ENCODE measurements around the gene GPC5. TPM values are rescaled to one million over a fixed set of nuclear protein-coding genes. Genes with fewer than 3 reads are reported as not detected.
A peak's percentile ranks its signal among the peaks of the same experiment; 100 is the strongest.

The GPC5 gene
- total and polyA plus RNA-seq, 2 of the 8 experiments (the other 6 are each of a cell fraction or from before 2014, with no cell fraction given) = 0.20 to 0.39 TPM

DNA sequence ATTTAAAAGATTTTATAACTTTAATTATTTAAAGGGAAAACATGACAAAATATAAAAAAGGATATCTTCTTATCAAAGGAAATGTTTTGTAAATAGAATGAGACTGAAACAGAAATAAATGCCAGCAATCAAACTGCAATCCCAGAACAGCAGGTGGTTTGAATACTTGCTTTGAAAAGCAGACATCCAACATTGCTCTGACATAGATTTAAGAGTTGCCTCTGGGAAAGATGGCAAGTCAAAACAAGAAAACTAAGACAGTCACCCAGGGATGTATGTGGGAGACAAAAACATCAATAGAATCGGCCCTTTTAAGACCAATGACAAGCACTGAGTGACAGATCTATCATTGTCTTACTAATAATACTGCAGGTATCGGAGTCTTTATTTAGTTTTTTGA lies 1038.5 kb downstream of the GPC5 start:
- WGBS, 2 experiments (ENCODE audit: extremely low coverage in 1 of 2, insufficient coverage in 1 of 2, insufficient read length in 1 of 2, insufficient replicate concordance in 2 of 2, low coverage in 1 of 2, low lambda C conversion rate in 2 of 2, missing lambda C conversion rate in 1 of 2) = 91% methylated on average over 2 of the region's 2 CpGs; no CpG with 5 or more reads in 1 of the 2 experiments
- Histone ChIP-seq H4K5ac (ENCODE audit: insufficient read length, low read depth, low read length) (no peak overlapping the region), H3K23me2 (ENCODE audit: low read depth, low read length) (no peaks in the 10 kb centered on the region), H3K23ac (ENCODE audit: insufficient read length) (no peak overlapping the region), H3K4me3 (ENCODE audit: extremely low read depth in 1 of 4, insufficient read depth in 2 of 4, low read depth in 3 of 4, low read length in 4 of 4) (no peak overlapping the region), H2AFZ (ENCODE audit: low read length) (no peak overlapping the region), H3K79me2 (ENCODE audit: control insufficient read depth in 1 of 2, insufficient read depth in 2 of 2, low read length in 2 of 2) (no peaks in the 10 kb centered on the region), H3K56ac (replicated peaks; ENCODE audit: insufficient read length, low read depth, low read length) (no peak overlapping the region), H3K18ac (ENCODE audit: extremely low read depth, low read length) (no peak overlapping the region), H2BK15ac (ENCODE audit: low read length) (no peak overlapping the region), H3K27ac (ENCODE audit: low read depth, low read length) (no peak overlapping the region), H3K4ac (replicated peaks; ENCODE audit: insufficient read length, low read depth, low read length) (no peak overlapping the region), H2BK20ac (ENCODE audit: low read length) (no peak overlapping the region), H3K36me3 (ENCODE audit: control insufficient read depth in 2 of 4, insufficient read depth in 4 of 4, low read length in 3 of 4) (no peaks in the 10 kb centered on the region), H2BK5ac (ENCODE audit: low read depth, low read length) (no peak overlapping the region), H4K91ac (replicated peaks; ENCODE audit: insufficient read length, low read length) (no peak overlapping the region), H3K4me2 (ENCODE audit: insufficient read depth in 1 of 2, low read depth in 2 of 2, low read length in 2 of 2) (no peak overlapping the region), H4K20me1 (replicated peaks in 1 of 2; ENCODE audit: control insufficient read depth in 1 of 2, insufficient read depth in 2 of 2, low read length in 2 of 2) (no peaks in the 10 kb centered on the region), H2AK5ac (ENCODE audit: low read depth, low read length) (no peak overlapping the region), H3K9me3 (ENCODE audit: insufficient read depth in 2 of 2, low read depth in 1 of 2, low read length in 1 of 2) (no peaks in the 10 kb centered on the region), H4K8ac (ENCODE audit: extremely low read depth, insufficient read depth, low read length) (no peak overlapping the region), H2BK120ac (replicated peaks; ENCODE audit: low read depth, low read length) (no peak overlapping the region), H2BK12ac (ENCODE audit: low read depth, low read length) (no peak overlapping the region), H3K9ac (replicated peaks in 1 of 4; ENCODE audit: extremely low read depth in 1 of 4, low read depth in 3 of 4, low read length in 3 of 4) (no peak overlapping the region), H3K4me1 (replicated peaks in 1 of 4; ENCODE audit: control insufficient read depth in 3 of 4, insufficient read depth in 4 of 4, low read length in 3 of 4) (no peaks in the 10 kb centered on the region), H3K14ac (ENCODE audit: insufficient read length) (no peak overlapping the region), H3K27me3 (replicated peaks in 1 of 4; ENCODE audit: control insufficient read depth in 3 of 4, extremely low read depth in 1 of 4, insufficient read depth in 3 of 4, low read length in 3 of 4) (no peaks in the 10 kb centered on the region), H3K79me1 (ENCODE audit: low read depth, low read length) (no peaks in the 10 kb centered on the region)
- FAIRE-seq (no peak), DNase-seq (ENCODE audit: low read depth in 1 of 2, low spot score in 2 of 2) (no peak)
- ChIA-PET POLR2A (ENCODE audit: partially characterized antibody) (no interaction called here), CTCF (ENCODE audit: partially characterized antibody) (interaction anchor here (0.6 kb wide), 1 partner anchor 1800 kb away, joined by 3 read pairs; no protein-coding TSS in a partner anchor)
- TF ChIP-seq, protein P1, sequence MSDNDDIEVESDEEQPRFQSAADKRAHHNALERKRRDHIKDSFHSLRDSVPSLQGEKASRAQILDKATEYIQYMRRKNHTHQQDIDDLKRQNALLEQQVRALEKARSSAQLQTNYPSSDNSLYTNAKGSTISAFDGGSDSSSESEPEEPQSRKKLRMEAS (IDR thresholded peaks at IDR 0.05) = no peak
- TF ChIP-seq NANOG (IDR thresholded peaks at IDR 0.05; ENCODE audit: insufficient read depth, low read depth, low read length, poor library complexity, severe bottlenecking) = peak; percentile 61

All from H1 (cell line).